Kidney glomerular epithelial cell (primary cell): ENCODE measurements around the gene SUSD4.
A peak's percentile ranks its signal among the peaks of the same experiment; 100 is the strongest.

Source experiments
- DNase-seq: peaks from one replicate; lab custom pipeline; 2025; lab: John Stamatoyannopoulos, UW

Gene SUSD4

DNA sequence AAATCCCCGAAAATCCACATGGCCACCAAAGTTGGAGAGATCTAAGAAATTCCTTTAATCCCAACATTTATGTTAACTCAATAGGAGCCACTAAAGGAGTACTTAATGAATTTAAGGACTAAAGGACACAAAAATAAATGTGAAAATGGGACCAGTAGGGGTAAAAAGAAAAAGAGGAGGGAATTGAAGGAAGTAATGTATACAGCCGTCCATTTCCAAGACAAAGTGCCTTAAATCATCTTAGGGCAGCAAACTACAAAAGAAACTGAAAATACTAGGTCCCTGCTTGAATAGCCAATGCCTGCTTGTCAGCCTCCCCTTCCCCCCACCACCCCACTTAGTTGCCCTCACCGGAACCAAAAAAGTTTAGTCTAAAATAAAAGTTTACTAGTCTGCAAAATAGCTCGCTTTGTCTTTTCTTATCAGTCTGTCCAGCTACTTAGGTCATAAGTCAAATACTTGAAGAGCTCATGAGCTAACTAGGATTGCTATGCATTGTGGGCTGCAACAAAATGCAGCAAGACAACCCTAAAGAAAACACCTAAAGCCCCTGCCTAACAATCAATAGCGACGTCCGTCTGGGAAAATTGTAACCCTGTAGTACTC lies 154.6 kb downstream of the SUSD4 start:
- DNase-seq: no peak

DNA sequence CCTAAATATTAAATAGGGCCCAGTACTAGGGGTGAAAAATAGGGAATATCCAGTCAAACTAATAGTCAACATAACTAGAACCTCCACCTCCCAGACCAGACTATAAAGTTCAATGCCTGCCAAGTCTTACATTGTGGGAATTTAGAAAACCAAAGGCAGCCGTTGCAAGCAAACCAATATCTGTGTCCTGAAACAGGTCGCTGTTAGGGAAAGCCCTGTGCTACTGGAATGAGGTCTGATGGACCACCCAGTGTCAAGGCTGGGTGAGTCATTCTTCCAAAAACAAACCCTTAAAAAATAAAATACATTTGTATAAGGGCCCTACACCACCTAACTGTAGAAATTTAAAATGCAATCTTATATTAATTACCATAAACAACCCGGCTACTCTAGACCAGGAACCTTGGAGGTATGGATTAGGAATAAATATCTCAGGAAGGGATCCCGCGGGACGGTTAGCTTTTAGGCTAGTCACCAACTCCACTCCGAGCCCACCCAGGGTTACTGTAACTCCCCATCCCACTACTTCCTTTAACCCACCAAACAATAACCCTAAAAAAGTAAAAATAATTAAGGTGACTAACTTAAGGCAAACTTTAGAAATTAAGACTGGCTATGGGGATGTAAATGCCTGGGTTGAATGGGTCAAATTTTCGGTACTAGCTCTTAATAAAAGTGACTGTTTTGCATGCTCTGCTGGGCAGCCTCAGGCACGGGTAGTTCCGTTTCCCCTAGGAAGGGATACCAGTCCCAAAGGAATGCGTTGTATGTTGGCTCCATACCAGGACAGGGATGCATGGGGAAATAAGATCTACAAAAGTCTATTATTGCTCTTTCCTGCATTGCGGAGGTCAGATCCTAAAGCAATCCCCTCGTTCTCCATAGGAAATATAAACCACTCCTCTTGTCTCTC lies 155.6 kb downstream of the SUSD4 start:
- no peak for DNase-seq

DNA sequence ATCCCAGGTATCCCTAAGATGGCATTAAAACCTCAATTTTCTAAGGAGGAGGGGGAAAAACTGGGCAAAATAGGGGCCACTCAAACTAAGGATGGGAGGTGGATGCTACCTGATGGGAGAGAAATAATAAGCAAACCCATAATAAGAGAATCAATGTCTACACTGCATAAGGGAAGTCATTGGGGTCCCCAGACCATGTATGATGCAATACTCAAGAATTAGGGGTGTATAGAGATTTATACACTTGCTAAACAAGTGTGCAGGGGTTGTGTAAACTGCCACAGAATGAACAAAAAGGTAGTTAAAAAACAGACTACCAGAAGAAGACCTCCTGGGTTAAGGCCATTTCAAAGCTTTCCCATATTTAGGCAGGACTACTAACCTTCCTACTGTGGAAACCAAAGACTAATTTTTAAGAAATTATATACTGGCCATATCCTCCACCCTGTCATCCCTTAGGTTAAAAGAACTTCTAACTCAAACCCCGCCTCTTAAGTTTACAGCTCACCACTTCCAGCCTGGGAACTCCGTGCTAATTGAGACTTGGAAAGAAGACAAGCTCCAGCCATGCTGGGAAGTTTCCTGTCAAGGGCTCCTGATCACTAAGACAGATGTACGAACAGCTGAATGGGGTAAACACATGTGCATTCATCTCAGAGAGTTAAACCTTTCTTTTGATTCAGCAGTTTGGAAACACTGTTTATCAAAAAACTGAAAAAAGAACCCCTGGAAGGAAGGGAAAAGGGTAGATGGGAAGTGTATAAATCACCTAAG lies 156.5 kb downstream of the SUSD4 start:
- no peak for DNase-seq

DNA sequence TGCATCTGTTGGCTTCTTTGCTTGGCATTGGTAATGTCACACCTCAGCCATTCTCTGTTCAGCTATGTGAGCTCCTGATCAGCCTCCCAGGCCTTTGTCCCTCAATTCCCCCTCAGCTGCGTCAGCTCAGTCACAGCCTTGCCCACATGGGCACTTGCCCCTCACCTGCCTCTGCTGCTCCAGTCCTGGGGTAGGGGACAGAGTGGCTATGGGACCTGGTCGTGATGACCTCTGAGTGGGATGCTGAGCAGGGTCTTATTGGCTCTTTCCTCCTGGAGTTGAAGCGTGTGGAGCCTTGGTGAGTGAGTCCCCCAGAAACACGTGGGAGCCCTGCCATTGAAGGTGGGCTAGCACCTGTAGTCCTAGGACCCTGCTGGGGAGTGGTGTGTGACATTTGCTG lies 159.6 kb downstream of the SUSD4 start:
- no peak for DNase-seq

DNA sequence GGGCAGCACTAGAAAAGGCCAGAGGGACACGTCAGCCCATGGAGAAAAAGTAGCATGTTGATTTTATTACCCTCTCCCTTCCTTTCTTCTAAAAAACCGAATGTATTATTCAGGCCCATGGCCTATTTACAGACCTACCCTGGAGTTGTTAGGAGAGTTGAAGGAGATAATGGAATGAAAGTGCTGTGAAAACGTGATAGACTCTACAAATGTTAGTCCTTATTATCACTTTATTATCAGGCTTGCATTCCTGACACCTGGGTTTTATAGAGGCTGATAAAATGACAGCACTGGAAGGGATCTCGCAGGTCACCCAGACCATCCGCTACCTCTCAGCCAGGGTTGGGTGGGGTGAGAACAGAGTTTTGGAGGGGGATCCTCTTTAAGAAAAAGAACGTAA lies 160.3 kb downstream of the SUSD4 start:
- no peak for DNase-seq

DNA sequence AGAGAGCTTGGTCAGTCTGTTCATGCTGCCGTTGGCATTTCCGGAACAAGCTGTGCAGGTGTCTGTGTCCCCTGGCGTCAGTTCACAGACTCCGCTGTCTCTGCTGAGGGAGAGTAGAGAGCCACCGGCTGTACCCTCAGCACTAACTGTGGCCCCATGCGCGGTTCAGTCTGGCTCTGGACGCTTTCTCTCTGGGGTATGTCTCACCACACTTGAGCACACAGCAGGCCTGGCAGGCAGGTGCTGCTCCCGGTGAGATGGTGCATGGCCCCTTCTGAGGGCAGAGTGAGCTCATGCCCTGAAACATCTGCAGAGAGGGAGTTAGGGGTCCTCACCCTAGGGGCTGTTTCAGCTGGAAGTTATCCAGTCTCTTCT lies 161.0 kb downstream of the SUSD4 start:
- no peak for DNase-seq

DNA sequence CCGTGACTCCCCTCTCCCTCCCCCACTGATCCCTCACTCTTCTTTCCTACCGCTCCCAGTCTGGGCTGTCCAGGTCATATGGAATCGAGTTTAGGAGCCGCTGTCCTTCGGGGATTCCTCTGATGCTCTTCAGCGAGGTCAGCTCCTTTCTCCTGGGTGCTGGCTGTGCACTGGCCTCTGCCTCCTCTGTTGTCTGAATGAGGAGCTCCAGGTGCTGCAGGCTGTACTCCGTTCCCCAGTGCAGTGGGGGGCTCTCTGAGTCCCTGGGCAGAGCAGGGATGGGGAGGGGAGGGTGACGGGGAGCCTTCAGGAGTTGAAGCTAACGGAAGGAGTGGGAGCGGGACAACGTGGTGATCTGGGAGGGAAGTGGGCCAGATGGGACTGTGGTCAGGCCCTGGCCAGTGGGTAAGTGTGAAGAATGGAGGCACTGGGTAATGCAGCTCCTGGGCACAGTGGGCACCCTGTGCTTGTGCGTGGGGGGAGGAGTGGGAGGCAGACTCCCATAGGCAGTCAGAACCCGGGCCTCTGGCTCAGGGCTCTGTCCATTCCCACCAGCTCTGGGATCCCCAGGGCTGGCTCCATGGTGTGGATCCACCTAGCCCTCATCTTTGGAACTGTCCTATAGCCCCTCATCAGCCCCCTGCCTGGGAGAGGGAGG lies 161.5 kb downstream of the SUSD4 start:
- no peak for DNase-seq

DNA sequence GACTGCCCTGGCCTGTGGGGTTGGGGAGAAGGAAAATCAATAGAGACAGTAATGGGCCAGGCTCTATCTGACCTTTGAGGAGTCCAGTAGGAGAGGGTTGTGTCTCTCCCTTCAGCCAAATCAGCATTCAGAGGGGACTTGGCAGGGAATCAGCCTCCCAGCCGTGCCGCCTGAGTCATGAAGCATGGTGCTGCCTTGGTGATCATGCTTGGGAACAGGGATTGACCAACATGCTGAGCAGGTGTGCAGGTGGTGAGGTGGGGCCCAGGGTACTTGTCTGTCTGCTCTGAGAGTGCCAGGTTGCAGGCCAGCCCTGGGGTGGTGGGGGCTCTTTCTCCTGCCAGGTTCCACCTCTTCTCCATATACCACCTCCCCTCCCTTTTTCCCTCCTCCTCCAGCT lies 162.0 kb downstream of the SUSD4 start:
- DNase-seq: no peak

DNA sequence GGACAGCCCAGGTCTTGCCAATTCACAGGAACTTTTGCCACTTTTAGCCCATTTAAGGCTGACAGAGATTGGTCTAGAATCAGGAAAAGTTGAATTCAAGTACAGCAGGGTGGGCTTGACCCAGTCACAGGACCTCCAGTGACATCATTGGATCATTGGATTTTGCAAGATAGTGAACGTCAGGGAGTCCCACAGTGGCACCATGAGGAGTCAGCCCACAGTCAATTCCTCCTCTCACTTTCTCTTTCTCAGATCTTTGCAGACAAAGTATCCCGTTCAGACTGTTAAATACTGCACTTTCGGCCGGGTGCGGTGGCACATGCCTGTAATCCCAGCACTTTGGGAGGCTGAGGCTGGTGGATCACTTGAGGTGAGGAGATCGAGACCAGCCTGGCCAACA lies 163.1 kb downstream of the SUSD4 start:
- no peak for DNase-seq

DNA sequence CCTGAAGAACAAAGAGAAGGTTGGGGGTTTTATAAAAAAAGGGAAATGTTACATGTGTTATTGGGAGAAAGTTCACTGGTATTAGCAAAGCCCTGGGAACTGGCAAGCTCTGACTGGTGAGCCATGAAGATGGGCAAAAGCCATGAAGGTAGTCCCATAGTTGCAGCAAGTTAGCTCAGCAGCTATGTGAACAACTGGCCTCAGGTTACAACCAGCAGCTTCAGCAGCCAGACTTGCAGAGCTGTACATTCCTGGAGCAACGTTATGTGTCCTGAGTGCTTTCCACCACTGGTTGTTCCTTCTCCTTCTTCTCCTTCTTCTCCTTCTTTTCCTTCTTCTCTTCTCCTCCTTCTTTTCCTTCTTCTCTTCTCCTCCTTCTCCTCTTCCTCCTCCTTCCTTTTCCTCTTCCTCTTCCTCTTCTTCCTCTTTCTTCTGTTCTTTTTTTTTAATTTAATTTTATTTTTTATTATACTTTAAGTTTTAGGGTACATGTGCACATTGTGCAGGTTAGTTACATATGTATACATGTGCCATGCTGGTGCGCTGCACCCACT lies 164.8 kb downstream of the SUSD4 start:
- DNase-seq: no peak

DNA sequence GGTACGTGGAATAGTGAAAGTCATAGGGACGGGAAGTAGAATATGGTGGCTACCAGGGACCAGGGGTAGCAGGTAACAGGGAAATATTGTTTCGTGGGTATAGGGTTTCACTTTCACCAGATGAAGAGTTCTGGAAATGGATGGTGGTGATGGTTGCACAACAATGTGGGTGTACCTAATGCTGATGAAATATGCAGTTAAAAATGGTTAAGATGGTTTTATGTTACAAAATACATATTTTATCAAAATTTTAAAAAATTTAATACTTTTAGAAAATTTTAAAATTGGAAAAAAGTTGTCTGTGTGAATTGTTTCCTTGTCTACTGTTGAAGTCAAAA lies 165.4 kb downstream of the SUSD4 start:
- no peak for DNase-seq

DNA sequence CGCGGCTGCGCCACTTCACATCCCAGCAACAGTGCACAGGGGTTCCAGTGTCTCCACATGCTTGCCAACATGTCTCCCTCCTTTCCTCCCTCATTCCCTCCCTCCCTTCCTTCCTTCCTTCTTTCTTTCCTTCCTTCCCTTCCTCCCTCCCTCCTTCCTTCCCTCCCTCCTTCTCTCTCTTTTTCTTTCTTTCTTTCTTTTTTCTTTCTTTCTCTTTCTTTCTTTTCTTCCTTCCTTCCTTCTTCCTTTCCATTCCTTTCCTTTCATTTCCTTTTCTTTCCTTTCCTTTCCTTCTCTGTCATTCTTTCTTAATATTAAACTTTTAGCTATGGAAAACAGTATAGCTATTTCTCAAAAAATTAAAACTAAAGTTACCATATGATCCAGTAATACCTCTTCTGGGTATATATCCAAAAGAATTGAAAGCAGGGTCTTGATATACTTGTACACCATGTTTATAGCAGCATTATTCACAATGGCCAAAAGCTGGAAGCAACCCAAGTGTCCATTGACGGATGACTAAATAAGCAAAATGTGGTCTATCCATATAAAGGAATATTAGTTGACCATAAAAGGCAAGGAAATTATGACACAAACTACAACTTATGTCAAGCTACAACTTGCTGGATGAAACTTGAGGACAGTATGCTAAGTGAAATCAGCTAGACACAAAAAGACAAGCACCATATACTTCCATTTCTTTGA lies 165.9 kb downstream of the SUSD4 start:
- no peak for DNase-seq

DNA sequence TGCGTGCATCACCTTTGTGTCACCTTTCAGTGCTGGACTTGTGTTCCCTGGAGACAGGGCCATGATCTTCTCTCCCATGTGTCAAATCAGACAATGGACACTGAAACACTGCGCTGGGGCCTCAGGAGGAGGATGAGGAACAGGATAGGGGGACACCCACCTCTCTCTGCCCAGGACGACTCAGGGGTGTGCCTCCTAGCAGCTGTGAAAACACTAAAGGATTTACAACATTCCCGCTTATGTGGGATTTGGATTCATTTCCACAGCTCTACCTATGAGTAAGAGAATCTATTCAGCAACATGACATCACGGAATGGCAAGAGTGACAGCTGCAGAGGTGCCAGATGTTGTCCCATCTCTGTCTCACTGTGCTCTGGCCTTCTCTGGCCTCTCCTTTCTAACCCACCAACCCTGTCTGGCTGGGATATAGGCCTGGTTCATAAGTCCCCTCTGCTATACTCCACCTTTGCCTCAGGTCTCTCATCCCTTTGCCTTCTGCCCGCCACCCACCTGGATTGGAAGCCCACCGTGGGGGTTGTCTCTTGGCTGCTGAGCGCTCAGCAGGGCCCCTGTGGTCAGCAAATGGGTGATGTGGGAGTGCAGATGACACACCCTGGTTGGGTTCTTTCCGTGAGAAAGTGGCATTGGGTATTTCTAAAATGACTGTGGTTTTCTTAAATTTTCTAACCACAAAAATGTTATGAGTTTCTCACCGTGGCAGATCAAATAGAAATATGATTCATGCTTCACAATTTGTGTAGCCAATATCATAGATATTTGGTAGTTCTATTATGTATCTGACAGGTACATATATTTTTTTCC lies 173.9 kb downstream of the SUSD4 start:
- DNase-seq: peak; percentile 7

DNA sequence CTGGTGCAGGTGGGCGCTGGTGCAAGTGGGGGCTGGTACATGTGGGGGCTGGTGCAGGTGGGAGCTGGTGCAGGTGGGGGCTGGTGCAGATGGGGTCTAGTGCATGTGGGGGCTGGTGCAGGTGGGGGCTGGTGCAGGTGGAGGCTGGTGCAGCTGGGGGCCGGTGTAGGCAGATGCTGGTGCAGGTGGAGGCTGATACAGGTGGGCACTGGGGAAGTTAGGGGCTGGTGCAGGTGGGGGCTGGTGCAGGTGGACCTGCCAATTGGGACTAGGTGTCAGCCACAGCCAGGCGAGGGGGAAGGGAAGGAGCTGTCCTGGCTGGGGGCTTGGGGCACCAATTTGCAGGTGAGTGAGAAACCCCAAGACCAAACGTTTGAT lies 174.5 kb downstream of the SUSD4 start:
- DNase-seq: no peak

DNA sequence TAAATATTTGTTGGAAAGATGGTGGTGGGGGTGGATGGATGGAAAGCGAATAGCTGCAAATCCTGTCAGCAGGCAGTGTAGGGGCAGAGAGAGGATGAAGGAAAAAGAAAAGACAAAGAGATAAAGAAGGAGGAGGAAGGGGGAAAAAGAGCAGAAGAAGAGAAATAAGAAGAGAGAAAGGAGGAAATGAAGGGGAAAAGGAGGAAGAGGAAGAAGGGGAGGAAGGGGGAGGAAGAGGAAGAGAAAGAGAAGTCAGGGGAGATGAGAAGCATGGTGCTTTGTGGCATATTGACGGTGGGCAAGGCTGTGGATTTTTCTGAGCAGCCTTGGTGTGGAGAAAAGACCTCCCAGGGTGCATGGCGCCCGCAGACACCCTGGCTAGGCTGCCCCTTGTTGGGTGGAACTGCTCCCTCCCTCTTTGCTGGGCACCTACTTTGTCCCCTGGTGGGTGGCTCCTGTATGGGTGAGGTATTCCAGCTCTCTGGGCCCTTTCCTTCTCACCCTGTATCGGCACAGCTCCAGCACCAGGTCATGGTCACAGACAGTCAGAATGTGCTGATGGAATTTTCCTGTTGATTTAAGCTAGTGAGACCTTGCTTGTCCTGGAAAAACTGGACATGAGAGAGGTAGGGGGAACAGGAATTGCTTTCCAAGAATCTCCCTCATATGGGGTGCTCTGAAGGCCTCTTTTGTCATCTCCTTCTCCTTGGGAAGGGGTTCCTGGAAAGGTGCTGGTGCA lies 175.2 kb downstream of the SUSD4 start:
- no peak for DNase-seq

DNA sequence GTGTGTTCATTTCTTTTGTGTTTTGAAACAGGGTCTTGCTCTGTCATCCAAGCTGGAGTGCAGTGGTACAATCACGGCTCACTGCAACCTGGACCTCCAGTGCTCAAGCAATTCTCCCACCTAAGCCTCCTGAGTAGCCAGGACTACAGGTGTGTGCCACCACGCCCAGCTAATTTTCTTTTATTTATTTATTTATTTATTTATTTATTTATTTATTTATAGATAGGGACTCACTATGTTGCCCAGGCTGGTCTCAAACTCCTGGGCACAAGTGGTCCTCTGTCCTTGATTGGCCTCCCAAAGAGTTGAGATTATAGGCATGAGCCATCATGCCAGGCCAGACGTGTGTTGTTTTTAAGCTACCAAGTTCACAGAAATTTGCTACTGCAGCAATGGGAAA lies 177.2 kb downstream of the SUSD4 start:
- no peak for DNase-seq

DNA sequence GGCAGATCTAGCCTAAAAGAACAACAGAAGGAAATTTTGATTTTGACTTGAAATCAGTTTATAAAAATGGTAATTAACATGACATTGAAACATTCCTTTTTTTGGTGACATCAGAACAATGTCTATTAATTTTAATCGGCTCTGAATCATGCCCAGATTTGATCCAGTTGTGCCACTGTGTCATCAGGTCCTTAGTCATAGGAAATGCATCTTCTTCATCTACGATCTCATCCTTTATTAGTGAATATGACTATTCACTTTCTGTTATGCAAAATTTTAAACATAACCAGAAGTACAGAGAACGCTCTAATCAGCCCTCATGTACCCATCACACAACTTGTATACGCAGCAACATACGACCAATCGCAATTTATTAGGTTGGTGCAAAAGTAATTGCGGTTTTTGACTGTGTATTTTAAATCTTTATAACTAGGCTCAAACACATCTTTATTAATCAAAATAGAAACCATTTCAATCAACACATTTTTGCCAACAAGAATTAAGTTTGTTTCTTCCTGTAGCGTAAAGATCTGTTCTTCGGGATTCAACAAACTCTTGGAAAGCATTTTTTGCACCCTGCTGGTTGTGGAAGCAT lies 180.6 kb downstream of the SUSD4 start:
- DNase-seq: no peak

DNA sequence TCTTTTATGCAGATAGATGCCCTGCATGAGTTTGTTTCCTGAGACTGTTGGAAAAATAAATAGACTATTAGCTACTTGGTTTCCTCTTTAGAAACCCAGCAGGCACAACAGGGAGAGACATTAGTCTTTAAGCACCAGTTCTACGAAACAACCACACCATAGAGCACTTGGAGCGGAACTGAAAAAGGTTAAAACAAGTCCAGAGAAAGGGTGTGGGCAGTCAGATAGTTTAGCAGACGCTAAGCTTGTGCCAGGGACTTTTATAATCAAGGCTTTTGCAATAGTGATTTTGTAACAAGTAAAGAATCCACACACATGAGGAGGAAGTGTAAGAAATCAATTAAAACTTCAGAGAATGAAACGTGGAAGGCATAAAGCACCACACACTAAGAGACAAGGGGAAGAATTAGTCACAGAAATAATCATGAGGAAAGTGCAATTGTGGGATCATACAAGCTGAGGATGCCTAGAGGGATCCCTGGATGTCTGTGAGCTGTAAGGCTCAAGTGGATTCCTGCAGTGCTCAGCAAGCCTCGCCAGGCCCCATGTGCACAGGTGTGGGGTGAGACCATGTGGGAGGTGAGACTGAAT lies 183.2 kb downstream of the SUSD4 start:
- peak; percentile 77 for DNase-seq

DNA sequence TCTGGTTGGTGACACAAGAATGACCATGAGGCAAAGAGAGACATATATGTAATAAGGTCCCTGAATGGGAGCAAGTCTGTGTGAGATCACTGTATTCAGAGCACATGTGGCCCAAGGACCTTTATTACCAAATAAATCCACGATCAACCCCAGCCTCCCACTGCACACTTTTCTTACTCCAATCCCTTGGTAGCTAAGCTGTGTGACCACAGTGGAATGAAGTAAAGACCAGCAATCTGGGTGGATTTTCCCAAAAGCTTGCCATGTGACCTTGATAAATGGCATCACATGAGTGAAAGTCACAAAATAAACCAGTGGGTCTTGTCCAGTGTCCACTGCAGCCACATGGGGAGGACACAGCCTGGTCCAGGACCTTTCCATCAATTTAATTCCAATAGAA lies 184.2 kb downstream of the SUSD4 start:
- no peak for DNase-seq
